Cardiac atrium fibroblast (primary cell): Measurements from ENCODE around the gene SCN2A. TPM values are rescaled to one million over a fixed set of nuclear protein-coding genes. Genes with fewer than 3 reads are reported as not detected.

Experiments
- total RNA-seq: library from RNA; depleted of rRNA; stranded (reverse); fragments of >200 nt; gene quantifications from 2 replicates; pipeline ENCODE4 v1.2.3, GENCODE V29; 2015

The SCN2A gene
- not detected in 2 replicates for total RNA-seq

DNA sequence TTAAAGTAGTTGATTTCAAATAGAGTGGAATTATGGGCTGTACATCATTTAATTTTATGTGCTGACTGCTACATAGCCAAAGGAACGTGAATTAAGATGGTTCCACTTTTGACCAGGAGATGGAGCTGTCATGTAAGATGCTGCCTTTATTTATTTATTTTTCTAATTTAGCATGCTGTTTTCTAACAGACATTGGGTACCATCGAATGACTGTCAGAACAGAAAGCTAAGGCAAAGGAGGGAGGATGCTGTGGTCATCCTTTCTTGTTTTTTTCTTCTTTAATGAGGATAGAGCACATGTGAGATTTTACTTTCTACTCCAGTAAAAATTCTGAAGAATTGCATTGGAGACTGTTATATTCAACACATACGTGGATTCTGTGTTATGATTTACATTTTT lies at the start of gene SCN2A:
Gene SCN2A, plus strand, starts transcription at position 185 of the 400 bp plus-strand sequence. CDS start 56,410 bp downstream, outside the sequence.

DNA sequence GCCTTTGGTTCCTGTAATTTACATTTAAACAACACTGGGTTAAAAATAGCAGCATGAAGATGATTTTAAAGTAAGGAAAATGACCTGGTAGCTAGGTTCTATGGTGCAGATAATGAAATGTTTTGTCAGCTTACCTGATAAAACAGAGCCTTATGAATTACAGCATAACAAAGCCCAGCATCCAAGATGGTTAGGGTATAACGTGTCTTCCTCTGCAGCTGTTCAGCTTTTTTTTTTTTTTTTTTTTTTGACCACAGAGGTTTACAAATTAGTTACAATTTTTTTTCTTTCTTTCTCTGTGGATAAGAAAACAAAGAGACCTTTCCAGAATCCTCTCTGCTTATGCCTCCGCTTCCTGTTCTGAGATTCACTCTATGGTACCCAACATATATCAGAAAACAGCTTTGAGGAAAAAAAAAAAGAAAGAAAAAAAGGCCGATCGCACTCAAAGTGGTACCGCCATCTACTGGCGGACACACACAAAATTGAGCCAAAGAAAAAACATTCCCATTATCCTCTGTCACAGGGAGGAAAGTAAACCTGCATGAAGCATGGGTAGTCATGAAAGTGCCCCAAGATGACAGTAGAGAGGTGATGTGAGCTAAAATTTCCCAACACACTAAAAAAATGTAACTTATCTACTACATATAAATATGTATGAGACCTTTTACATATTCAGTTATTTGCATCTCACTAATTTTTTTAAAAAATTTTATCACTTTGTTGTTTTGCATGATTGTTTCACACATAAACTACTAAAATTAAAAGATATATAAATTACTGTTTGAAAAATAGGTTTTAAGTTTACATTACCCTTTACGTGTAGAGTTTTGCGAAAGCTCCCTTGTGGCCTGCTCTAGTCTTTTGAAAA lies 35.3 kb upstream of the SCN2A start, which contains the start of gene SCN3A:
Gene SCN3A, minus strand, starts transcription at position 362 of the 871 bp plus-strand sequence. CDS start 27,656 bp downstream, outside the sequence.

Other genes starting within 250 kb of the SCN2A start
- gene SCN3A, start 35.4 kb upstream of the SCN2A start, total RNA-seq = under 0.01 TPM in 1 of 2 replicates, not detected in the other
- gene CSRNP3, start 230.3 kb downstream of the SCN2A start, total RNA-seq = 0.54 and 1.5 TPM in 2 replicates